K562 (cell line): Measurements from ENCODE around the gene IFI6. TPM values are rescaled to one million over a fixed set of nuclear protein-coding genes. Genes with fewer than 3 reads are reported as not detected.
A peak's percentile ranks its signal among the peaks of the same experiment; 100 is the strongest.

Source experiments
- ATAC-seq: fragments of 200-7000 bp; cut with Tn5 transposase; 3 replicates; pipeline ENCODE4 v1.9.1; 2020; ENCODE audit warnings: moderate library complexity
- BruUV-seq: library from RNA; stranded (reverse); fragments of 400-500 nt; replicated peaks from 2 replicates; lab custom pipeline; 2021; lab: Mats Ljungman, UMichigan
- CTCF ChIA-PET: fragments of 300-600 bp; formaldehyde crosslinking; extraction: SDS; loops from one replicate; lab custom pipeline; 2021; ENCODE audit warnings: low intra/inter-chr PET ratio; lab: Yijun Ruan, JAX
- POLR2A ChIA-PET: fragments of 300-600, 350-650 bp; sonication (Branson Sonifier 250); formaldehyde crosslinking; extraction: SDS; loops from one replicate; lab custom pipeline; 2021; ENCODE audit warnings: antibody characterized with exemption, inconsistent platforms; lab: Yijun Ruan, JAX
- DNase-seq, 4 experiments: peaks; one replicate each; pipeline versions ENCODE4 v3.0.0 to v3.0.0-alpha.2; 2011 to 2018; ENCODE audit warnings: low spot score in 3 of 4, mixed read lengths in 3 of 4; ENCODE audit errors: extremely low read depth in 1 of 4
- FAIRE-seq: peaks from 2 replicates; lab custom pipeline; 2011; peaks lifted over from hg19 to GRCh38; lab: Jason Lieb, UNC
- H2AFZ ChIP-seq: 2 replicates; pipeline ENCODE4 v1.6.0; 2011; ENCODE audit warnings: low read depth, low read length, control low read depth, inconsistent platforms
- H3K27ac ChIP-seq: fragments of 200-600 bp; 3 replicates; pipeline ENCODE4 v1.8.0; 2011; ENCODE audit warnings: low read depth, mild to moderate bottlenecking, control low read depth, inconsistent platforms, low read length, moderate library complexity, mixed read lengths; ENCODE audit errors: extremely low read depth
- H3K27me3 ChIP-seq, 2 experiments: fragments of 300-600 bp in 1 of 2; 2 replicates in 1 of 2; 3 replicates in 1 of 2; pipeline versions ENCODE4 v1.6.0 to v1.8.0; 2011; ENCODE audit warnings: inconsistent platforms in 2 of 2, low read length in 2 of 2, mild to moderate bottlenecking in 1 of 2, mixed read lengths in 1 of 2, moderate library complexity in 1 of 2; ENCODE audit not compliant: control insufficient read depth in 2 of 2, insufficient read depth in 2 of 2
- H3K36me3 ChIP-seq: fragments of 300-600 bp; 3 replicates; pipeline ENCODE4 v1.8.0; 2011; ENCODE audit warnings: mild to moderate bottlenecking, low read length, inconsistent platforms; ENCODE audit not compliant: control insufficient read depth, insufficient read depth
- H3K4me1 ChIP-seq, 2 experiments: fragments of 200-600 bp in 1 of 2; replicated peaks in 1 of 2; 2 replicates in 1 of 2; 3 replicates in 1 of 2; pipeline versions ENCODE4 v1.5.1 to v1.8.0; 2011; ENCODE audit warnings: inconsistent platforms in 2 of 2, low read length in 2 of 2, mild to moderate bottlenecking in 1 of 2, mixed read lengths in 1 of 2, moderate library complexity in 1 of 2; ENCODE audit not compliant: control insufficient read depth in 2 of 2, insufficient read depth in 2 of 2
- H3K4me2 ChIP-seq: 2 replicates; pipeline ENCODE4 v1.6.1; 2011; ENCODE audit warnings: low read length, control low read depth, inconsistent platforms, mixed read lengths; ENCODE audit not compliant: insufficient read depth
- H3K4me3 ChIP-seq: fragments of 200-600 bp; sonication (generic), shearing (Covaris generic); 2 replicates; pipeline ENCODE4 v1.5.1; 2016; ENCODE audit warnings: control low read depth, inconsistent platforms
- H3K79me2 ChIP-seq: fragments of 200-600 bp; 3 replicates; pipeline ENCODE4 v1.8.0; 2011; ENCODE audit warnings: low read length, inconsistent platforms; ENCODE audit not compliant: control insufficient read depth, insufficient read depth
- H3K9ac ChIP-seq, 2 experiments: 2 replicates each; pipeline versions ENCODE4 v1.6.0 to v1.6.1; 2011; ENCODE audit warnings: low read depth in 2 of 2, low read length in 2 of 2, control low read depth in 1 of 2, inconsistent platforms in 1 of 2, mild to moderate bottlenecking in 1 of 2, mixed read lengths in 1 of 2; ENCODE audit not compliant: insufficient read depth in 1 of 2
- H3K9me1 ChIP-seq: one replicate; pipeline ENCODE4 v1.6.0; 2011; ENCODE audit warnings: inconsistent platforms, mild to moderate bottlenecking, low read length, moderate library complexity; ENCODE audit not compliant: control insufficient read depth, insufficient read depth
- H3K9me3 ChIP-seq: replicated peaks from 2 replicates; pipeline ENCODE4 v1.5.1; 2011; ENCODE audit warnings: low read depth, low read length, inconsistent platforms; ENCODE audit not compliant: control insufficient read depth, insufficient read depth
- H4K20me1 ChIP-seq: replicated peaks from 2 replicates; pipeline ENCODE4 v1.6.1; 2011; ENCODE audit warnings: low read length, inconsistent platforms, mixed read lengths; ENCODE audit not compliant: control insufficient read depth, insufficient read depth
- E2F4 ChIP-seq: sonication (generic); formaldehyde crosslinking; IDR thresholded peaks from 2 replicates; pipeline ENCODE4 v1.8.0; 2022; ENCODE audit warnings: mild to moderate bottlenecking, low read depth, missing genetic modification reagents
- E2F8 ChIP-seq: fragments of 450-650 bp; IDR thresholded peaks from 2 replicates; pipeline ENCODE4 v1.7.1; 2018; ENCODE audit warnings: mild to moderate bottlenecking, low read depth; ENCODE audit not compliant: partially characterized antibody
- EP300 ChIP-seq: IDR thresholded peaks from 2 replicates; pipeline ENCODE4 v1.6.1; 2012; ENCODE audit warnings: low read length, improper control_type of control experiment
- KDM1A ChIP-seq, 2 experiments: fragments of 450-650 bp; IDR thresholded peaks; 2 replicates each; pipeline ENCODE4 v1.6.1; 2016; ENCODE audit warnings: mild to moderate bottlenecking in 2 of 2
- SIN3B ChIP-seq: fragments of 450-650 bp; IDR thresholded peaks from 2 replicates; pipeline ENCODE4 v1.6.1; 2017; ENCODE audit warnings: low read depth, mild to moderate bottlenecking, moderate library complexity
- STAT5B ChIP-seq: fragments of 250-450 bp; sonication (Bioruptor Pico); IDR thresholded peaks from 2 replicates; pipeline ENCODE4 v1.8.0; 2021; ENCODE audit warnings: mild to moderate bottlenecking, inconsistent platforms
- ZNF184 ChIP-seq: sonication (generic); formaldehyde crosslinking; IDR thresholded peaks from 2 replicates; pipeline ENCODE4 v1.5.0; 2020; ENCODE audit warnings: missing genetic modification reagents
- WGBS: fragments of 100-300 bp; shearing (Covaris generic); methylation state at CpG from one replicate; pipeline ENCODE4 v1.1.6; 2016; ENCODE audit warnings: low coverage, mixed read lengths; ENCODE audit not compliant: insufficient coverage; ENCODE audit errors: missing lambda C conversion rate; 5-methylcytosine and 5-hydroxymethylcytosine counted together
- in situ Hi-C: fragments of 300-500 bp; cut with MboI; formaldehyde crosslinking; loops from 4 replicates; pipeline ENCODE4 v1.15.0; 2018; ENCODE audit warnings: inconsistent platforms, mixed read lengths
- intact Hi-C: fragments of 100-400 bp; cut with micrococcal nuclease; formaldehyde crosslinking; loops from 2 replicates; pipeline ENCODE4 v1.14.2; 2022
- polyA plus RNA-seq, 8 experiments: library from polyadenylated mRNA; depleted of rRNA in 4 of 8; stranded (reverse) in 5 of 8; unstranded in 3 of 8; fragments of >200 nt; fragmentation: Nextera tagmentation in 2 of 8; fragmentation: Illumina TruSeq in 1 of 8; extraction: Ambion mirVana in 2 of 8; extraction: Trizol in 1 of 8; gene quantifications; 2 replicates each; pipeline versions ENCODE4 v1.2.1 to v1.2.3, GENCODE V29; 2011 to 2014; ENCODE audit warnings: inconsistent platforms in 1 of 8, missing spikeins in 1 of 8
- total RNA-seq, 7 experiments: library from RNA; depleted of rRNA in 6 of 7; stranded (reverse); fragments of >200 nt in 6 of 7; fragmentation: Illumina TruSeq in 2 of 7; extraction: Trizol in 2 of 7; gene quantifications; 2 replicates each; pipeline versions ENCODE4 v1.2.1 to v1.2.3, GENCODE V29; 2011 to 2021; ENCODE audit warnings: low replicate concordance in 1 of 7

Gene IFI6
- total and polyA plus RNA-seq, 9 of the 15 experiments (the other 6 are each of a cell fraction or from before 2014, with no cell fraction given): 0.17 to 4.5 (median 2.2) TPM

GRCh38 chr1:27623327-27624212 is 48.4 kb downstream of the IFI6 start:
- no peaks in the 10 kb centered on the region for H3K9me1 ChIP-seq
- H3K27ac ChIP-seq: no peak overlapping the region
- DNase-seq (no peak), ATAC-seq (peak; percentile 27; the same call in 1 of the 3 replicates), FAIRE-seq (no peak)
- no peaks in the 10 kb centered on the region for H3K9me3 ChIP-seq
- CTCF ChIA-PET: no interaction called here
- POLR2A ChIA-PET: interaction anchor here (0.6 to 1.0 kb wide), 3 partner anchors 12 to 117 kb away, joined by 3 to 4 read pairs (median 3); no protein-coding TSS in a partner anchor
- intact Hi-C loops (no loop called here), in situ Hi-C loops (loop anchor here (25.0 kb wide), 1 partner anchor 511 kb away; no protein-coding TSS in a partner anchor)
- H4K20me1 ChIP-seq: 0 out of 2 replicates have a peak, but pooled peaks cover 3% of the 10 kb centered on the region
- H3K9ac ChIP-seq: peak overlapping the region in 1 of 2 experiments; percentile 5; a peak in 1 of 4 replicates
- WGBS: 30% methylated on average over 13 of the region's 13 CpGs
- peaks cover 10 to 11% of the 10 kb centered on the region in 2 experiments for H3K4me1 ChIP-seq
- no peak overlapping the region for H2AFZ ChIP-seq
- BruUV-seq: no TSS peak
- no peak overlapping the region for H3K4me3 ChIP-seq
- no peaks in the 10 kb centered on the region for H3K79me2 ChIP-seq
- H3K4me2 ChIP-seq: no peak overlapping the region
- TF ChIP-seq EP300: no peak
- no peak for TF ChIP-seq ZNF184 (CRISPR knock-in tag)
- no peak for TF ChIP-seq E2F8
- no peak for TF ChIP-seq STAT5B (CRISPR knock-in tag)
- no peak for TF ChIP-seq E2F4
- no peak for TF ChIP-seq KDM1A (IDR thresholded peaks at IDR 0.05)
- TF ChIP-seq SIN3B: no peak
- TF ChIP-seq, all 486 proteins: peak for 0
- H3K27me3 ChIP-seq: peaks cover 0 to 11% of the 10 kb centered on the region in 2 experiments; a peak in 2 of 5 replicates
- no peaks in the 10 kb centered on the region for H3K36me3 ChIP-seq
